Midbrain (tissue), 1 donor: ENCODE measurements around the gene RIMS4.

Experiments
- DNase-seq: peaks from one replicate; lab custom pipeline; 2025; lab: John Stamatoyannopoulos, UW

RIMS4 gene

GRCh38 chr20:44701858-44702256, 108.5 kb downstream of the RIMS4 start:
- DNase-seq, result no peak
